ENCODE measurements around the gene AAMDC.
"Not testable (repeated sequence)": the region's sequence is repeated elsewhere in the genome, so short reads cannot be mapped to it uniquely, and the experiment has no call there.

The AAMDC gene

GRCh38 chr11:77891703-77892102 is 70.8 kb downstream of the AAMDC start:
- H3K27me3 ChIP-seq (replicated peaks); H3K36me3 ChIP-seq (replicated peaks); in situ Hi-C loops (cut with HindIII; ENCODE audit: low pct_ligation_motif_present, low sequenced_read_pairs); H3K27ac ChIP-seq; DNase-seq; H3K4me3 ChIP-seq (ENCODE audit: low read depth, low read length): not testable (repeated sequence)

GRCh38 chr11:77894949-77895348 is 74.0 kb downstream of the AAMDC start:
- H3K4me3 ChIP-seq (ENCODE audit: low read depth, low read length); H3K36me3 ChIP-seq (replicated peaks); H3K27me3 ChIP-seq (replicated peaks); in situ Hi-C loops (cut with HindIII; ENCODE audit: low pct_ligation_motif_present, low sequenced_read_pairs); H3K27ac ChIP-seq; DNase-seq: not testable (repeated sequence)

GRCh38 chr11:77908835-77909234 is 87.9 kb downstream of the AAMDC start:
- Histone ChIP-seq H3K36me3 (replicated peaks) (no peaks in the 10 kb centered on the region), H3K27ac (no peak overlapping the region), H3K27me3 (replicated peaks) (no peaks in the 10 kb centered on the region), H3K4me3 (ENCODE audit: low read depth, low read length) (no peak overlapping the region)
- in situ Hi-C loops (cut with HindIII; ENCODE audit: low pct_ligation_motif_present, low sequenced_read_pairs) = no loop called here
- no peak for TF ChIP-seq CTCF (IDR thresholded peaks at IDR 0.05; ENCODE audit: low read depth, low read length, missing control alignments)
- no peak for DNase-seq

- DNase-seq = no peak
- in situ Hi-C loops (cut with HindIII; ENCODE audit: low pct_ligation_motif_present, low sequenced_read_pairs) = no loop called here
- Histone ChIP-seq H3K27ac (no peak overlapping the region), H3K4me3 (ENCODE audit: low read depth, low read length) (no peak overlapping the region), H3K27me3 (replicated peaks) (no peaks in the 10 kb centered on the region), H3K36me3 (replicated peaks) (no peaks in the 10 kb centered on the region)
- no peak for TF ChIP-seq CTCF (IDR thresholded peaks at IDR 0.05; ENCODE audit: low read depth, low read length, missing control alignments)
These were observed 88.3 kb downstream of the AAMDC start for GRCh38 chr11:77909277-77909676.

- H3K27ac ChIP-seq = peak overlapping the region; percentile 65
- peak; percentile 71 for DNase-seq
- H3K4me3 ChIP-seq (ENCODE audit: low read depth, low read length); H3K36me3 ChIP-seq (replicated peaks); in situ Hi-C loops (cut with HindIII; ENCODE audit: low pct_ligation_motif_present, low sequenced_read_pairs); H3K27me3 ChIP-seq (replicated peaks): not testable (repeated sequence)
These were observed 89.9 kb downstream of the AAMDC start for GRCh38 chr11:77910828-77911227.

GRCh38 chr11:77913608-77914306 is 92.8 kb downstream of the AAMDC start:
- H3K4me3 ChIP-seq (ENCODE audit: low read depth, low read length); DNase-seq; H3K27me3 ChIP-seq (replicated peaks); in situ Hi-C loops (cut with HindIII; ENCODE audit: low pct_ligation_motif_present, low sequenced_read_pairs); H3K36me3 ChIP-seq (replicated peaks): not testable (repeated sequence)
- peak overlapping the region; percentile 76 for H3K27ac ChIP-seq

GRCh38 chr11:77914307-77914791 is 93.4 kb downstream of the AAMDC start:
- DNase-seq = peak; percentile 91
- H3K27me3 ChIP-seq (replicated peaks); H3K4me3 ChIP-seq (ENCODE audit: low read depth, low read length); H3K36me3 ChIP-seq (replicated peaks); in situ Hi-C loops (cut with HindIII; ENCODE audit: low pct_ligation_motif_present, low sequenced_read_pairs): not testable (repeated sequence)
- peak overlapping the region; percentile 76 for H3K27ac ChIP-seq

GRCh38 chr11:77917713-77918112 is 96.8 kb downstream of the AAMDC start:
- H3K27ac ChIP-seq; H3K36me3 ChIP-seq (replicated peaks); in situ Hi-C loops (cut with HindIII; ENCODE audit: low pct_ligation_motif_present, low sequenced_read_pairs); DNase-seq; H3K4me3 ChIP-seq (ENCODE audit: low read depth, low read length); H3K27me3 ChIP-seq (replicated peaks): not testable (repeated sequence)

Measured in brain microvascular endothelial cell (primary cell).